ENCODE measurements around the gene SERINC4.

The SERINC4 gene

GRCh38 chr15:43795997-43796396, 4.0 kb downstream of the SERINC4 start:
- no peak for DNase-seq

- no peak for DNase-seq
These were observed 4.8 kb downstream of the SERINC4 start for GRCh38 chr15:43795197-43795596.

GRCh38 chr15:43794269-43795037, 5.6 kb downstream of the SERINC4 start:
- DNase-seq, result no peak

GRCh38 chr15:43793647-43794046, 6.4 kb downstream of the SERINC4 start:
- no peak for DNase-seq

GRCh38 chr15:43792761-43793476, 7.1 kb downstream of the SERINC4 start:
- no peak for DNase-seq

- peak; percentile 99 for DNase-seq
These were observed 7.8 kb downstream of the SERINC4 start, which contains the start of gene SERF2 for GRCh38 chr15:43791993-43792760. Gene SERF2, plus strand, starts transcription at chr15:43792320. Its CDS starts 57 bp downstream, at chr15:43792377.

GRCh38 chr15:43789409-43789808, 10.6 kb downstream of the SERINC4 start:
- DNase-seq, result no peak

GRCh38 chr15:43779016-43779415, 21.0 kb downstream of the SERINC4 start:
- DNase-seq, result no peak

GRCh38 chr15:43777267-43777914, 22.6 kb downstream of the SERINC4 start:
- peak; percentile 71 for DNase-seq

GRCh38 chr15:43776718-43777266, 23.2 kb downstream of the SERINC4 start, which contains the start of gene ELL3:
Gene ELL3, minus strand, starts transcription at chr15:43776966. Its CDS starts 65 bp downstream, at chr15:43776901.
- DNase-seq, result peak; percentile 67

- DNase-seq, result no peak
These were observed 23.8 kb downstream of the SERINC4 start for GRCh38 chr15:43776101-43776717.

- DNase-seq, result no peak
These were observed 24.5 kb downstream of the SERINC4 start for GRCh38 chr15:43775411-43775965.

GRCh38 chr15:43774062-43774461, 26.0 kb downstream of the SERINC4 start:
- no peak for DNase-seq

GRCh38 chr15:43772624-43773023, 27.4 kb downstream of the SERINC4 start:
- no peak for DNase-seq

GRCh38 chr15:43771816-43772215, 28.2 kb downstream of the SERINC4 start:
- DNase-seq, result no peak

GRCh38 chr15:43769584-43770228, 30.3 kb downstream of the SERINC4 start:
- DNase-seq, result peak; percentile 34

GRCh38 chr15:43763819-43764446, 36.1 kb downstream of the SERINC4 start:
- DNase-seq, result no peak

GRCh38 chr15:43762824-43763223, 37.2 kb downstream of the SERINC4 start:
- DNase-seq, result no peak

- DNase-seq, result no peak
These were observed 48.1 kb downstream of the SERINC4 start for GRCh38 chr15:43751885-43752284.

- DNase-seq, result no peak
These were observed 50.2 kb downstream of the SERINC4 start for GRCh38 chr15:43749690-43750345.

All from activated CD4-positive, alpha-beta T cell treated with anti-CD3 and anti-CD28 coated beads for 1 hour (primary cell).